Measurements from ENCODE around the gene PCDHGA5. TPM values are rescaled to one million over a fixed set of nuclear protein-coding genes. Genes with fewer than 3 reads are reported as not detected.

Gene PCDHGA5
- total and polyA plus RNA-seq, 2 of the 8 experiments (the other 6 are each of a cell fraction or from before 2014, with no cell fraction given) = 1.1 to 1.3 TPM

- Histone ChIP-seq H3K4ac (replicated peaks; ENCODE audit: insufficient read length, low read depth, low read length) (peak within 1 kb of the TSS; percentile 92), H3K9me3 (ENCODE audit: insufficient read depth in 2 of 2, low read depth in 1 of 2, low read length in 1 of 2) (peaks cover 22 to 27% of the 10 kb centered on the region in 2 experiments), H2BK120ac (replicated peaks; ENCODE audit: low read depth, low read length) (peak within 1 kb of the TSS; percentile 78), H3K36me3 (ENCODE audit: control insufficient read depth in 2 of 4, insufficient read depth in 4 of 4, low read length in 3 of 4) (peaks cover 5 to 27% (median 19%) of the 10 kb centered on the region in 4 experiments; a peak in 6 of 8 replicates), H4K5ac (ENCODE audit: insufficient read length, low read depth, low read length) (peak within 1 kb of the TSS; percentile 40), H3K4me1 (replicated peaks in 1 of 4; ENCODE audit: control insufficient read depth in 3 of 4, insufficient read depth in 4 of 4, low read length in 3 of 4) (no peaks in the 10 kb centered on the region), H3K79me2 (ENCODE audit: control insufficient read depth in 1 of 2, insufficient read depth in 2 of 2, low read length in 2 of 2) (peaks cover 11 to 25% of the 10 kb centered on the region in 2 experiments), H3K27me3 (replicated peaks in 1 of 4; ENCODE audit: control insufficient read depth in 3 of 4, extremely low read depth in 1 of 4, insufficient read depth in 3 of 4, low read length in 3 of 4) (no peaks in the 10 kb centered on the region), H3K23me2 (ENCODE audit: low read depth, low read length) (peaks cover 3% of the 10 kb centered on the region), H2BK20ac (ENCODE audit: low read length) (no peak within 1 kb of the TSS), H3K9ac (replicated peaks in 1 of 4; ENCODE audit: extremely low read depth in 1 of 4, low read depth in 3 of 4, low read length in 3 of 4) (peak within 1 kb of the TSS; percentile 93 to 98 (median 96)), H3K56ac (replicated peaks; ENCODE audit: insufficient read length, low read depth, low read length) (peak within 1 kb of the TSS; percentile 83), H3K23ac (ENCODE audit: insufficient read length) (no peak within 1 kb of the TSS), H3K18ac (ENCODE audit: extremely low read depth, low read length) (peak within 1 kb of the TSS; percentile 68), H3K27ac (ENCODE audit: low read depth, low read length) (peak within 1 kb of the TSS; percentile 95), H3K4me3 (ENCODE audit: extremely low read depth in 1 of 4, insufficient read depth in 2 of 4, low read depth in 3 of 4, low read length in 4 of 4) (peak within 1 kb of the TSS; percentile 79 to 99 (median 92)), H3K79me1 (ENCODE audit: low read depth, low read length) (no peaks in the 10 kb centered on the region), H2BK15ac (ENCODE audit: low read length) (no peak within 1 kb of the TSS), H4K91ac (replicated peaks; ENCODE audit: insufficient read length, low read length) (peak within 1 kb of the TSS; percentile 45), H2AFZ (ENCODE audit: low read length) (peak within 1 kb of the TSS; percentile 100), H3K14ac (ENCODE audit: insufficient read length) (no peak within 1 kb of the TSS), H3K4me2 (ENCODE audit: insufficient read depth in 1 of 2, low read depth in 2 of 2, low read length in 2 of 2) (peak within 1 kb of the TSS; percentile 66 to 74), H4K8ac (ENCODE audit: extremely low read depth, insufficient read depth, low read length) (peak within 1 kb of the TSS; percentile 96; the same call in 1 of the 2 replicates), H2AK5ac (ENCODE audit: low read depth, low read length) (peak within 1 kb of the TSS; percentile 84; the same call in 1 of the 2 replicates), H2BK5ac (ENCODE audit: low read depth, low read length) (peak within 1 kb of the TSS; percentile 93), H4K20me1 (replicated peaks in 1 of 2; ENCODE audit: control insufficient read depth in 1 of 2, insufficient read depth in 2 of 2, low read length in 2 of 2) (no peaks in the 10 kb centered on the region), H2BK12ac (ENCODE audit: low read depth, low read length) (no peak within 1 kb of the TSS)
- DNase-seq (ENCODE audit: low read depth in 1 of 2, low spot score in 2 of 2) = peak; percentile 77 to 95
- 3% methylated on average over 67 of the region's 67 CpGs; no CpG with 5 or more reads in 1 of the 2 experiments for WGBS, 2 experiments (ENCODE audit: extremely low coverage in 1 of 2, insufficient coverage in 1 of 2, insufficient read length in 1 of 2, insufficient replicate concordance in 2 of 2, low coverage in 1 of 2, low lambda C conversion rate in 2 of 2, missing lambda C conversion rate in 1 of 2)
- peak; percentile 79 for FAIRE-seq
- ChIA-PET POLR2A (ENCODE audit: partially characterized antibody) (interaction anchor here (0.6 to 3.1 kb wide), 23 partner anchors 9 to 299 kb away, joined by 3 to 18 read pairs (median 4); partner anchors contain the start of genes DIAPH1, PCDHB15, PCDHB5 and PCDHGA1), CTCF (ENCODE audit: partially characterized antibody) (interaction anchor here (0.6 to 5.0 kb wide), 56 partner anchors 9 to 297 kb away, joined by 3 to 30 read pairs (median 5); partner anchors contain the start of genes PCDHB12, PCDHB13, PCDHB14 and PCDHB15)
- TF ChIP-seq KDM5A (IDR thresholded peaks at IDR 0.05; ENCODE audit: low read length) (peak; percentile 23; the same call in 1 of the 2 replicates), SP4 (IDR thresholded peaks at IDR 0.05; ENCODE audit: low read length) (peak; percentile 72), ASH2L (IDR thresholded peaks at IDR 0.05; ENCODE audit: low read length) (peak; percentile 76), TAF1 (IDR thresholded peaks at IDR 0.05; ENCODE audit: low read depth, low read length) (peak; percentile 98), NRF1 (IDR thresholded peaks at IDR 0.05; ENCODE audit: low read depth, low read length) (peak; percentile 83), CEBPB (IDR thresholded peaks at IDR 0.05; ENCODE audit: low read depth, low read length) (no peak), POLR2A (IDR thresholded peaks at IDR 0.05; ENCODE audit: control extremely low read depth in 1 of 2, low read depth in 2 of 2, low read length in 2 of 2) (peak; percentile 95 to 98), TBP (IDR thresholded peaks at IDR 0.05; ENCODE audit: low read depth, low read length) (peak; percentile 89), ATF3 (IDR thresholded peaks at IDR 0.05; ENCODE audit: insufficient read depth, low read depth, low read length) (no peak), EP300 (IDR thresholded peaks at IDR 0.05; ENCODE audit: borderline replicate concordance in 1 of 2, low read depth in 2 of 2, low read length in 2 of 2) (no peak)
Observed at GRCh38 chr5:141320225-141321169, 43.5 kb upstream of the PCDHGA5 start, which contains the start of gene TAF7. Gene TAF7, minus strand, starts transcription at chr5:141320784. Its CDS starts 740 bp downstream, at chr5:141320044.

All from H1 (cell line).